ENCODE measurements around the gene ZMIZ1.

The ZMIZ1 gene

DNA sequence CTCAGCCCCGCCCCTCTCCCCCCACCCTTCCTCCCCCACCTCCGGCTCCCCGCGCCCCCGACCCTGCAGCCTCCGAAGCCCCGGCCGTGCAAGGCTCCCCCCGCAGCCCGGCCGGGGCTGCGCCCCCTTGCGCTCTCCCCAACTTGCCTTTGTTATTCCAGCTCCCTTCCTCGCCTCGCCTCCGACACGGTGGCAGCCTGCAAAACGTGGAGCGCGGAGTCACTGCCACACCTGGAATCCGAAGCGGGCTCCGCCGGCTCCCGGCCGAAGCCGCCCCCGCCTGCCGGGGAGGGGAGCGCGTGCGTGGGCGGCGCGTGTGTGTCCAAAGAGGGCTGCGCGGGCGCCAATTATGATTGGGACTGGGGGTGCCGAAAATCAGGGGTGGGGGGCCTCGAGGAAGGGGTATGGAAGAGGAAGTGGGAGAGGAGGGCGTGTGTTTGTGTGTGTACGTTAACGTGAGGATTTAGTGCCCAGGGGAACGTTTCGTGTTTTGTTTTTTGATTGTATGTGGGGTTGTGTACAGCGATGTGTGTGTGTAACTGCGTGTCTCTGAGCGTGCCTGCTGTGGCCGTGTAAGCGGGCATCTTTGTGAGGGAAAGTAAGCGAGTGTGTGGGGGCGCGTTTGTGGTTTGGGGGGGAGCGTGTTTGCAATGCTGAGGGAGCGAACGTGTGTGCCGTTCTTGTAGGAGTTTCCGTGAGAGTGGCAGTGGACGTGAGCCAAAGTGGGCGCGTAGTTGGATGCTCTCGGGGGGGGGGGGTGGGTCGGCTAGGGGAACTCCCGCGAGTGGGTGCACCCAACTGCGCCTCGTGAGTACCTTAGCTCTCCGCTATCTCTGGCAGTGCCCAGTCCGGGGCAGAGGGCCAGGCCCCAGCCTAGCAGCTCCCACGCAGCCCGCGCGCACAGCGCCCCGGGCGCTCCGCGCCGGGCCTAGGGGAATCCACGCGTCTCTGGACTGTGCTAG lies 1.2 kb upstream of the ZMIZ1 start:
- DNase-seq = peak; percentile 80

DNA sequence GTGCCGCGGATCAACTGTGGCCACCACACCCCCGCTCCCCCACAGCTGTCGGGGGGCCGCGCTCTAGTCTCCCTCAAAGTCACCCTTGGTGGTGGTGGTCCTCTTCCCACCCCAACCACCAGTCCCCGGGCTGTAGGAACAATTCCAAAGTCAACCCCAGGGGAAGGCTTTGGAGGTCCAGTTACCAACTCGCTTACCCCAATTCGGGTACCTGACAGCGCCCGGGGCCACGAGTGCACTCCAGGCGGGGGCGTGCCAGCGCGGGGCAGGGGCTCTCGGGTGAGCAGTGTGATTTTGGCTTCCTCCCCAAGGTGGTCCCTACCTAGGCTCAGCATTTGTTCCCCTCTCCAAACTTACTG lies 584 bp upstream of the ZMIZ1 start:
- no peak for DNase-seq

DNA sequence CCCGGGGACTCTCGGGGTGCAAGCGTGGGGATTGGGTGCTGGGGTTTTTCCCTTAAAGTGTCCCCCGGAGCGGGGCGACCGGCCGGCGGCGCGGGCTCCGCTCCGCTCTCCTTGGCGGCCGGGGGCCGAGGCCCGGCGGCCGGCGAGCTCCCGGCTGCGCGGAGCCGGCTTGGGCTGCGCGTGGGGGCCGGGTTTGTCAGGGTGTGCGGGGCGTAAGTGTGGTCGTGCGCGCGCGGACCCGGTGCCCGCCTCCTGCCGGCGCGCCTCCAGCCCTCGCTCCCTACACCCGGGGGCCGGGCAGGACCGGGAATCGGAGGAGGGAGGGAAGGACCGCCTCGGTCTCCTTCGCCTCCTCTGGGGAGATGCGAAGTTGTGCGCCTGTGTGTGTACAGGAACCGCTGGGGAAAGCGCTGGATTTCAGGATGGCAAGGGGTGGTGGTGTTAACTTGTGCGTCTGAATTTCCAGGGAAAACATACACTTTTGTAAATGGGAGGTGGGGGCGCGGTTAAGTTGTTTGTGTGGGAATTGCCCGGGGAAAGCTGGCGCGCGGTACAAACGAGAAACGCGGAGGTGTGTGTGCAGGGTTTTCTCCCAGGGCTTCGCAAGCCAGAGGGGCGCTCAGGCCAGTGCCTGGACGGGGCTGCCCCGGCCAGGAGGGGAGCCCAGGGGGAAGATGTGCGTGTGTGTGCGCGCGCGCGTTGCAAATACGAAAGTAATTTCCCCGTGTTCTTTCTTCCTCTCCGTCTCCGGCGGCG lies 737 bp downstream of the ZMIZ1 start:
- no peak for DNase-seq

DNA sequence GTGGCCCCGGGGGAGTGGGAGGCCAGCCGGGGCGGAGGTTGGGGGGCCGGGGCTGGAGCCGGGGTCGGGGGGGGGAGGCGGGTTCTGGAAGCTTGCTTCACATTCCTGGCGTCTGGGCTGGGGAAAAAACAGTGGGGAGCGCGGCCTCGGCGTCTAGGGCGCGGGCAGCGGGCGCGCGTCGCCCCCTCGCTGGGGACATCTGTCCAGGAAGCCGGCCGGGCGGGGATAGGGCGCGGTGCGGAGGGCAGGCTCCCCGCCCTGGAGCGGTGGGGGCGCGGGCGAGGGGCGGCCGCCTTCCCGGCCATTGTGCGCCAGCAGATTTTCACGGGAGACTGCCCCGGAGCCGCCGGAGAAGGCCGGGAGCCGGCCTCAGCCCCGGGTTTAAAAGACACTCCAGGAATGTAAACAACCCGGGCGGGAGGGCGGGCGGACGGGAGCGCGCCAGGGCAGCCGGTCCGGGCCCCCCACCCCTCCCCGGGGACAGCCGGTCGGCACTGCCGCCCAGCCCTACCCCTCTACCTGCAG lies 1.4 kb downstream of the ZMIZ1 start:
- DNase-seq = no peak

DNA sequence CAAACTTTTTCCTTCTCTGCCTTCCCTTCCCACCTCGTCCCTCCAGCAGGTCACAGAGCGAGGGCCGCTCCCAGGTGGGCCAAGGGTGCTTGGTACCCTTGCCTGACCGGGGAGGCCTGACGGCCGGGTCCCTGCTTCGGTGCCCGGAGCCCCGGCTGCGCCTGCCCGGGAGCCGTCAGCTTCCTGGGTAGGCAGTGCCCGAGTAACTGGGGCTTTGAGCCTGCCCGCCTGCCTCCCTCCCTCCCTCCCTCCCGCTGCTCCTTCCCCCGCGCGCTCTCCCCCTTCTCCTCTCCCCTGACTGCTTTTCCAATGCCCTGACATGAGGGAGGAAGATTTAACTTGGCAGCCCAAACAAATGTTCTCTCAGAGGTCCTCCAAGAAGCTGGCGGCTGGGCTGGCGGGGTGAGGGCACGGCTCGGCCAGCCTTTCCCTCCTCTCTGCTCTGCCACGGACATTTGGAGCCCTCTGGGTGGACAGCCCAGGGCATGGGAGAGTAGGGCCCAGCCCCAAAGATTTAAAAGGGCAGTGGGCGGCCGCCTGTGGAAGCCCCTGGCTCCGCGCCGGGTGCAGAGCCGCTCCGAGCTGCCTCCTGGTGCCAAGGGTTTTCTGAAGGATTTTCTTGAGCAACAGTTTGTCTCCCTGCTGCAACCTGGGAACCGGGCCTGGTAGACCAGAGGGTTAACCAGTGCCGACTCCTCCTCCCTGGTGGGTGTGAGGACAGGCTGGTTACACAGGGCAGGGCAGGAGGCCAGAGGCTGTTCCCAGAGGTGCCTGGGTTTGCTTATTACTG lies 2.0 kb downstream of the ZMIZ1 start:
- no peak for DNase-seq

DNA sequence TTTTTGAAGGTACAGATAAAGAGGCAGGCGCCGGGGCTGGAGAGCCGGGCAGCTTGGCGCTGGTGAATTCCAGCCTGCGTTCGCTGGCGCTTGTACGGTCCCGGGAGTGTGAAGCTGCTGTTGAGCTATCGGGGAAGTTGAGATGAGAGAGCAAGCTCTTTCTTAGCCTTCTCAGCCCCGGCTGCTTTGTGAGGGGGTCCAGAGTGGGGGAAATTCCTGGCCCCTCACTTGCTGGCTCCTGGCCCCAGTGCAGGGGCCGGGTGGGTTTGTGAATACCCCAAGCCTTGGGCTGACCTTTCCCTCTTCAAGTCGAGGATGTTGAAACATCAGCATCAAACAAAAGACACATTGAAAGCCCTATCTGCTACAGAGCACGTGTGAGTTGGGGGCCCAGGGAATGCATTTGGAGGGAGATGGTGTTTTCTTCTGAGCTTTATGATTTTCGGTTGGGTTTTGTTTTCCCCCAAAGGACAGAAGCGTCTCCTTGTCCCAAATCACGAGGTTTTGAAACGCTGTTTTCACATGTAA lies 2.7 kb downstream of the ZMIZ1 start:
- no peak for DNase-seq

DNA sequence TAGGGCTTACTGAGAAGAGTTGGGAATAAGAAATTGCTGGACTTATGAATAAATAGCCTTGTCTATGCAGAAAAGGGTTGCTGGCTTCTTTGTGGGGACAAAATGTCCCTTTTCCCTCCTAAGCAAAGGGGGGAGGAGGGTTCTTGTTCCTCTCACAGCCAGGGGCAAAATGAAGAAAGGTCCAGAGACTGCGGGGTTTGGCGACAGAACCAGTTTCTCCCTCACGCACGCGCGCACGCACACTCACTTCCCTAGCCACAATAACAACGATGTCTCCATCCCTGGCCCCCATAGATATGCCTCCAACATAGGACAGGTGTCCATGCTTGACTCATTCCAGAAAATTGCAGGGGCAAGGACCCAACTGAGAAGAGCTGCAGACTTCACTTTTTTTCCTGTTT lies 3.3 kb downstream of the ZMIZ1 start:
- no peak for DNase-seq

DNA sequence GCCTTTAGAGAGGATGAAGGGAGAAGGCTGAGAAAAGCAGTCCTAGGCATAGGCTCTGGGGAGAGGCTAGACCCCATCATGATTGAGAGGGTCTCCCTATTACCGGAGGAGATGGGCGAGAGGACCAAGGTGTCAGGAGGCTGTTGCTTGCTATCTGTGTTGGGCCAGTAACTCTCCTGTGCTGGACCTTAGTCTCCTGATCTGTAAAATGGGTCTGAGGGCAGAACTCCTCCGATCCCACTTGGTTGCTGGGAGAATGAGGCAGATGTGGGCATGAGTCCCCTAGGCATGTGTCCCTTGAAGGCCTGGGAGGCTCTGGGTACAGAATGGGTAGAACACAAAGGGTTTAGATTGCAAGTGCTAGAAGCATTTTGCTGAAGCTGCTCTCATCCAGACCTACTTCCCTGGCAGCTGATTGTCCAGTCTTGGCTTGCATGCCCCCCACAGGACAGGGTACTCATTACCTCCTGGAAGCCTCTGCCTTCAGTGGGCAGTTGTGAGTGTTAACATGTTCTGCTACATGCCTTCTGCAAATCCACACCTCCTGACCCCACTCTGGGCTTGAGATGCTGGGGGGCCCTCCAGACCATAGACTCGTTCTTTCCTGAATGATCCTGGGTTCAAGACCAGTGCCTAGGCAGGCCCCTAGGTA lies 4.4 kb downstream of the ZMIZ1 start:
- DNase-seq = no peak

DNA sequence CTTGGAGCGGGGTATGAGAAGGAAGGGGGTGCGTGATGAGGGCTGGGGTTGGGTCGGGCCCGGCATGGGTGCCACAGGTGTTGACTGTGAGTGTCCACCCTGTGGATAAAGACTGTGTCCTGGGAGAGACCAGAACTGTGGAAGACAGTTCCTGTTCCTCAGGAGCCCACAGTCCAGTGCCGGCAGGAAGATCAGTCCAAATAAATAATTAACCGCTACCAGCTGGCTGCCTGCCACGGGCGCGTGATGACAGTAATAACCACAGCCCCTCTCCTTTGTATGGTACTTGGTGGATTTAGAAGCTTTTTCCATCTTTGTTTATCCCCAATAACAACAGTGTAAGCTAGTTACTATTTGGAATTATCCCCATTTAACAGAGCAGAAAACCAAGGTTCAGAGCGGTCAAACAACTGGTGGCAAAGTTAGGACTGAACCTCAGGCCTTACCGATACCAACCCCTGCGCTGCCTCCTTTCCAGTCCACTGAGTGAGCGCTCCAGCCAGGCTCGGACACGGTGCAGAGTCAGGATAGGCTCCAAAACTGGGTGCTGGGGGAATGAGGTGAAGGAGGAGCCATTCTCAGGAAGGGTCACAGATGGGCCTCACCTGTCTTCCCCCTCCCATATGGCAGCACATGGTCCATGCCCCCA lies 5.1 kb downstream of the ZMIZ1 start:
- DNase-seq = no peak

DNA sequence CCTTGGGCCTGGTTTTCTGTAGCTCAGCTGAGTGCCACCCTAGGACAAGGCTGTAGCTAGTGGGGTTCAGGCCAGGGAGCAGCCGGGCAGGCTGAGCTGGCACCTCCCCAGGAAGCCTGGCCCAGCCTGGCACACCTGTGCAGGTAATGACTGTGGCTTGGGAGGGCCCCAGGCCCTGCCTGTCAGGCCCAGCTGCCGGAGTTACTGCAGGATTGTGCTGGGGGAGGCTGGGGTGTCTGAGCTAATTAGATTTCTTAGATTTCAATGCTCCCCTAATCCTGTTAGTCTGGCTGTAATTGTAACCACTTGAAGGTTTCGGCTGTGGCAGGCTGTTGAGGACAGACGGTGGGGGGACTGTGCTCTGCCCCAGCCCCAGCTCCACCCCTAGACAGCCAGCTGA lies 6.0 kb downstream of the ZMIZ1 start:
- no peak for DNase-seq

DNA sequence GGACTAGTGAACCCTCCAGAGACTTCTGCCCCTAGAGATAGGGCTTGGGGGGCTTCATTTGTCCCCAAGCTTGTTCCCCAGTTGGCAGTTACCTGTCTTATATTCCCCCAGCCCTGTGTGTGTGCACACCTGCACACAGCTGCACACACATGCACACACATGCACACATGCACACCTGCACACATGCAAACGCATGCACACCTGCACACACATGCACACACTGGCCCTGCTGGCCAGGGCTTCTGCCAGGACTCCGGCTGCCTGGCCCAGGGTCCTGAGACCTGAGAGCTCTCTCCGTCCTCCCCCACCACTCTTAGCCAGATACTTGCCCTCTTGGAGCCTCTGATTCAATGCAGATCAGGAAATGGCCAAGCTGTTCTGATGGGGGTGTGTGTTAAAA lies 6.7 kb downstream of the ZMIZ1 start:
- no peak for DNase-seq

DNA sequence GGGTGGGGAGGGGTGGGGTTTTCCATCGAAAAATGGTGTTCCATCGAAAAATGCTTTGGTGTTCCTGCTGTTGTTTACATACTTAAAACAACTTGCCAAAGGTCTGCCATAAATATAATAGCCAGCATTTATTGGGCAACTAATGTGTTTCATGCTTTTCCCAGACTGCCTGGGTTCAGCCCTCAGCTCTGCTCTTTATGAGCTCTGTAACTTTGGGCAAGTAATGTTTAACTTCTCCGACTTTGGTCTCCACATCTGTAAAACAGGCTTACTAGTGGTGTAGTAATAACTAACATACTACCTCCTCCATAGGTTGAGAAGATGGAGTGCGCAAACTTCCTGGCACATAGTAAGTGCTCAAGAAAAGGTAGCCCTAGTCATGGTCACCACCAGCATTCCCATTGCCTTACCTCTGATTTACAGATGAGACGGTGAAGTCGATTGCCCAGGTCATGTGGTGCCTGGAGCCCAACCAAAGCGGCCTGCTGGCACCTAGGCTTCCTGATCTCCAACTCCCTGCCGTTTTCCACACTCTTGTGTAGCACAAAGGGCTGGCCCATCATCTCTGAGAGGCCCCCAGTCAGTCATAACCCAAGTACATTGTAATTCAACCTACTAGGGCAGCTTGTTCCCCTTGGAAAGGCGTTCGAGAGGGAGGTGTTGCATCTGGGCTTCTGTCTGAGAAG lies 8.9 kb downstream of the ZMIZ1 start:
- no peak for DNase-seq

DNA sequence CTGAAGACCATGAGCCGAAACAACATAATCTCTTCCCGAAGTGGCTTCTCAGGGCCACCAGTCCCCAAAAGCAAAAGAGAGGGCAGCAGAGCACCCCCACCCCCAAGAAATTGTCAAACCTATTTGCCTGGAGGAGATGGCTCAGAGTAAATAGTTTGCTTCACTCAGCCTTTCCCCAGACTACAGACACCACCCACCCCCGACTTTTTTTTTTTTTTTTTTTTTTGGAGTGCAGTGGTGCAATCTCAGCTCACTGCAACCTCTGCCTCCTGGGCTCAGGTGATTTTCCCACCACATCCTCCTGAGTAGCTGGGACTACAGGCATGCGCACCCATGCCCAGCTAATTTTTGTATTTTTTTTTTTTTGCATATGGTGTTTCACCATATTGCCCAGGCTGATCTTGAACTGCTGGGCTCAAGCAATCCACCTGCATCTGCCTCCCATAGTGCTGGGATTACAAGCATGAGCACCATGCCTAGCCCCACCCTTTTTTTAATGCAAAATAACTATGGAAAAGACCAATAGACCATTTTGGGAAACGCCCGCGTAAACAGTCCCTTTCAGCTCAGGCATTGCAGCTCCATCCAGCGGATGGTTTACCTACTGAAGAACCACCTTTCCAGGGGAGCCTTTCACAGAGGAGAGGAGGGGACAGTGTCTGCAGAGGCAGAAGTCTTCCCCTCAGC lies 9.7 kb downstream of the ZMIZ1 start:
- no peak for DNase-seq

DNA sequence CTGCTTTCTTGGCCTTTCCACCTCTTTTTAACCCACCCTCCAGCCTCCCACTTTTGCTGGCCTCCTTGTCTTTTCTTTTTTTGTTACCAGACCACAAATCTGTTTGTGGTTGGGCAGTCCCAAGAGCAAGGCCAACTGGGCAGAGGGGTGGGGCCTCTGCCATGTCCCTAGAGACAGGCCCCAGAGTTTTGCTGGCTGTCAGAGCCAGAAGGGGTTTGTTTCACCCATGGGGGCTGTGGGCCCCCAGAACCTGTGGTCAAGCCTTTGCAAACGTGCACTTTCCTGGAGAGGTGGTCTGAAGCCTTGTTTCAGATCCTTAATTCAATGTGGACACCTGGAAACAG lies 10.3 kb downstream of the ZMIZ1 start:
- no peak for DNase-seq

DNA sequence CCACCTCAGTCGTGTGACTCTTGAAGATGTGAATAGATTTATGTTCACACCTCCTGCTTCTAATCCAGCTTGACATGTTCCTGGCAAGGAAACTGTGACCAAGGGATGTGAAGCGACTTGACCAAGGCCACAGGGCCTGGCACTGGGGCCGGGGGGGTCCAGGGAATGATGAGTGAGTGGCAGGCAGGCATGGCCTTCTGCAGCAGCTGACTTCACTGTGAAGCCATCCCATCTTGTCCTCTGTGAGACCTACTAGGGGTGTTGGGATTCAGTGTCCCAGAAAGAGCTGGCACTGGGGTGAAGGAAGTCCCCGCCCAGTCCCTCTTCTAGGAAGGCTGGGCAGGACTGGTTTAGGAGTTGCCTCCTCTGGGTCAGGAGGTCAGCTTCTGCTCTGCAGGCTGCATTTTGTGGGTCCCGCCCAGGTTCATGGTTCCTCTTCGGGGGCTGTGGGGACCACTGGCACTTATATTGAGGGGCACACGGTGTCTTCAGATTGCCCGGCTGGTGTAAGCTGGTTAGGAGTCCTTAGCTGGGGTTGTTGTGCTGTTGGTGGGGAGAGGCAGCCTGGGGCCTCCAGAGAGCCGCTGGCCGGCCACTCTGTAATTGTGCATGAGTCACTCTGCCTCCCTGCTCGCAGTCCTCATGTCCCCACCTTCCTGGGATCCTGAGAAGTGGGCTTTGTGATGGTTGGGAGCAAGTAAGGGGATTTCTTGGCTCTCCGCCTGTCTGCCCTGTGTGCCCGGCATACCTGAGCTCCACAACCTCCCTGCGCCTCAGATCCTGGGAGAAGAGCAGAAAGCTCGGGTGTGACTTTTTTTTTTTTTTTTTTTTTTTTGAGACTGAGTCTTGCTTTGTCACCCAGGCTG lies 11.0 kb downstream of the ZMIZ1 start:
- DNase-seq = no peak

DNA sequence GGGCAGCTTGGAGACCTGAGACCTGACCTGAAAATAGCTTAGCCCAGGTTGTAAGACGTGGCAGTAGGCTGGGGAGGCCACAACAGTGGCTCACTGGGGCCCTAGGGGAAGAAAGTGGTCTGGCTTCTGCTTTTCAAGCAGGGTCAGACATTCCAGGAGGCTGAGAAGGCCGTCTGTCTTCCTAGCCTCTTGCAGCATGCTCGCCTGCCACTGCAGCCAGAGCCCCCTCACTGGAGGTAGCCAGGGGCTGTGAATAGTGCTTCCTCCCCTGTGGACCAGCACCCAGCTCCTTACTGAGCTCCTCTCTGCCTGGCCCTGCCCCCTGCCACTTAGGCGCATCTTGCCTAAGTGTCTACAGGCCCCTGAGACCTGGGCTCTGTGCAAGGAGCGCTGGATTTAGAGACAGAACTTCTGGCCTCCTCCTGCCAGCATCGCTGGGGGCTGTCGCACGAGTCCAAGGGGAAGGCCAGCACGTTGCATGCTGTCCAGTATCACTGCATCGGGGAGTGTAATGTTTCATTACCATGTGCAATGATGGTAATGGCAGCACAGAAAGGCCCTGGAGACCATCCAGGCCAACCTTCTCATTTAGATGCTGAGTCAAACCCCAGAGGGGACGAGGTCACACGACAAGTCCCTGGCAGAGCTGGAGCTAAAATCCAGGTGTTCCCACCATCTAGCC lies 12.7 kb downstream of the ZMIZ1 start:
- DNase-seq = no peak

DNA sequence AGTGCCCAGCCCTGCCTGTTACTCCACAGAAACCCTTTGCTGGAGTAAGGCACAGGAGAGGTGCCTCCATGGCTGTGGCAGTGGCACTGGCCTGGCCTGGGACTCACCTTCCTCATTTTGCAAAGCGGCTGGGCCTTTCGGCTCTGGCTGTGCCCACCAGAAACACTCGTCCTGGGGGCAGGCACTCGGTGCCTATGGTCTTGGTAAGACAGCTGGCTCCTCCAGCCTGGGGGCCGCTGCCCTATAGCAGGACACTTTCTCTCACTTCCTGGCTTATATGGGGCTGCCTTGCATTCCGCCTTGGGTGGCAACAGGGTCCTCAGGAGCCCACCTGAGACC lies 13.2 kb downstream of the ZMIZ1 start:
- DNase-seq = no peak

DNA sequence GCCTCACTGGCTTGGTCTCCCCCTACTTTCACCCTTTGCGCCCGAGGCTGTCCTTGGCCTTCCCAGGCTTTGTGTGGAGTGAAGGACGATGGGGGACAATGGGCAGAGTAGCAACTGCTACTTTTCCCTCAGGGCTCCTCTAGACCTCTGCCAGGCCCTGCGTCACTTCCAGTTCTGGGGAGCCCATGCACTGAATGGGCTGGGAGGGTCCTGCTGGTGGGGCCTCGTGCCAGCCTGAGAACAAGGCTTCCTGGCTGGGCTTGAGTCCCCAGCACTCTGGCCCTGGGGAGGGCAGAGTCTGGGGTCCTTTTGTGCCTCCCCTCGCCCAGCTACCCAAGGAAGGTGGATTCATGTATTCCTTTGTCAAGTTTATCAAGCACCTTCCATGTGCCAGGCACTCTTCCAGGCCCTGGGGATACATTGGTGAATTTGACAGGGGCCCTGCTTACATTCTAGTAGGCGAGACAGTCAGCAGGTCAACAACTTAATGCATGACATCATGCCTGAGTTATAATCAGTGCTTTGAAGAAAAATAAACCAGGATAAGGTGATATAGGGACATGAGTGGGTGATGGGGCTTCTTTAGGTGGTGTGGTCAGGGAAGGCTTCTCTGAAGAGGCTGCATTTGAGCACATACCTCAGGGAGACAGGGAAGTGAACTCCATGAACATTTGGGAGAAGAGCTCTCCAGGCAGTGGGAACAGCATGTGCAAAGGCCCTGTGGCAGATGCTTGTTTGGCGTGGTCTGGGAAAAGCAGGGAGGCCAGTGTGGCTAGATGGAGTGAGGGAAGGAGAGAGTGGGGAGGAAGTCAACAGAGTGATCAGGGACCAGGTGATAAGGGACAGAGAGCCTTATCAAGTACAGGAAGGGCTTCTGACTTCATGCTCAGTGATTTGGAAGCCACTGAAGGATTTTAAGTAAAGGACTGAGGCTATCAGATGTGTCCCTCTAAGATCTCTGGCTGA lies 14.1 kb downstream of the ZMIZ1 start:
- no peak for DNase-seq
